HG03159 (cell line): ENCODE measurements around the gene DLGAP3.

Source experiments
- ATAC-seq: cut with Tn5 transposase; IDR thresholded peaks from one replicate; pipeline ENCODE4 v1.9.1; 2021; ENCODE audit warnings: mild to moderate bottlenecking, moderate library complexity; ENCODE audit not compliant: unreplicated experiment

Gene DLGAP3

GRCh38 chr1:34929853-34930701 lies 627 bp upstream of the DLGAP3 start:
- no peak for ATAC-seq

- no peak for ATAC-seq
These were observed 552 bp downstream of the DLGAP3 start for GRCh38 chr1:34928699-34929496.

- no peak for ATAC-seq
These were observed 1.3 kb downstream of the DLGAP3 start for GRCh38 chr1:34928066-34928696.

- no peak for ATAC-seq
These were observed 2.1 kb downstream of the DLGAP3 start for GRCh38 chr1:34927316-34927715.

GRCh38 chr1:34926894-34927293 lies 2.6 kb downstream of the DLGAP3 start:
- no peak for ATAC-seq

GRCh38 chr1:34926156-34926555 lies 3.3 kb downstream of the DLGAP3 start:
- no peak for ATAC-seq

- ATAC-seq: no peak
These were observed 3.7 kb downstream of the DLGAP3 start for GRCh38 chr1:34925730-34926129.

GRCh38 chr1:34924759-34925555 lies 4.5 kb downstream of the DLGAP3 start:
- no peak for ATAC-seq

- ATAC-seq: no peak
These were observed 6.0 kb downstream of the DLGAP3 start for GRCh38 chr1:34923490-34923889.

- no peak for ATAC-seq
These were observed 10.4 kb downstream of the DLGAP3 start for GRCh38 chr1:34918977-34919561.

- no peak for ATAC-seq
These were observed 11.0 kb downstream of the DLGAP3 start for GRCh38 chr1:34918386-34918976.

- no peak for ATAC-seq
These were observed 12.4 kb downstream of the DLGAP3 start for GRCh38 chr1:34917017-34917416.

GRCh38 chr1:34916104-34916503 lies 13.3 kb downstream of the DLGAP3 start:
- no peak for ATAC-seq

GRCh38 chr1:34915521-34915920 lies 13.9 kb downstream of the DLGAP3 start:
- no peak for ATAC-seq

- ATAC-seq: no peak
These were observed 14.5 kb downstream of the DLGAP3 start for GRCh38 chr1:34914958-34915357.

- no peak for ATAC-seq
These were observed 18.0 kb downstream of the DLGAP3 start for GRCh38 chr1:34911465-34911864.

GRCh38 chr1:34910425-34910824 lies 19.0 kb downstream of the DLGAP3 start:
- ATAC-seq: no peak

GRCh38 chr1:34908369-34908768 lies 21.1 kb downstream of the DLGAP3 start:
- ATAC-seq: no peak

GRCh38 chr1:34907487-34908090 lies 21.9 kb downstream of the DLGAP3 start:
- no peak for ATAC-seq

- ATAC-seq: no peak
These were observed 22.7 kb downstream of the DLGAP3 start for GRCh38 chr1:34906756-34907155.
